Measurements from ENCODE around the gene MIER2.

The MIER2 gene

DNA sequence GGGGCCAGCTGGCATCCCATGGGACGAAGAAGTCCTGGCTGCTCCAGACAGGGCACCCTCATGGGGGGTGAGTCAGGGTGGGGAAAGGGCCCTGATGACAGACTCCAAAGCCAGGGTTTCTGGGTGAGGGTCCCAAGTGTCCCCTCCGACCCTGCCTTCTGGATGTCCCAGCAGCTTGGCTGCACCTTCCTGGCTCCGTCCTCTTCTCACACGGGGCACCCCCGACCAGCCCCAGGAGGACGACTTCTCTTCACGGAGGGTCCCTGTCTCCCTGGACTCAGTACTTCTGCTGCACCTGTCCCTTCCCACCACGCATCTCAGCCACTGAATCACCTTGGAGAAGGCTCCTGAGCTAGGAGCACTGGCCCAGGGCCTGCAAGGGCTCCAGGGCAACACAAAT is 19.9 kb downstream of the MIER2 start:
- FAIRE-seq = no peak
- no peak for TF ChIP-seq POLR2A (IDR thresholded peaks at IDR 0.05; ENCODE audit: low read depth, low read length)

DNA sequence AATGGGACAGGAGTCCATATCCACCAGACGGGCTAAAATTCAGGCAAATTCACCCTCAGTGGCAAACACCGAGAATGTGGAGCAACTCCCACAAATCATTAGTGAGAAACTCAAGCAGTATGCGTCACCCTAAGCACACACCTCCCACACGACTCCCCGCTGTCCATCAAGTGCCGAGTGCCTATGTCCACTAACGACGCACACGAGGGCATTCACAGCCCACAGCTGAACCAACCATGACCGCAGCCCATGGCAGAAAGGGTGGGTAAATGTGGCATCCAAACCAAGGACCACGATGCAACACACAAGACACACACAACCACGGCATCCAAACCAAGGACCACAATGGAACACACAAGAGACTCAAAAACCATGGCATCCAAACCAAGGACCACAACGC is 22.0 kb downstream of the MIER2 start:
- DNase-seq (ENCODE audit: insufficient read length, low spot score) = no peak
- TF ChIP-seq POLR2A (IDR thresholded peaks at IDR 0.05; ENCODE audit: low read depth, low read length) = no peak
- FAIRE-seq = no peak

More for the DNA sequence above, 19.9 kb downstream of the MIER2 start:
- DNase-seq (ENCODE audit: insufficient read length, low spot score) = no peak

DNA sequence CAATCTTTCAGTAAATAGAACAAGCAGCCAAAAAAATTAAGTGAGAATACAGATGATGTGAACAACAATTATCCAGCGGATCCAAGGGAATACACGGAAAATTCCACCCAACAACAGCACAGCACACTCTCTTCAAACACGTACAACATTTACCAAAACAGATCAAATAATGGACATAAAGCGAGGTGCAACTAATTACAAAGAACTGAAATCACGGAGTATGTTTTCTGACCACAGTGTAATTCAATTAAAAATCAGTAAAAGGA is 26.2 kb downstream of the MIER2 start:
- DNase-seq (ENCODE audit: insufficient read length, low spot score) (no peak), FAIRE-seq (no peak)

DNA sequence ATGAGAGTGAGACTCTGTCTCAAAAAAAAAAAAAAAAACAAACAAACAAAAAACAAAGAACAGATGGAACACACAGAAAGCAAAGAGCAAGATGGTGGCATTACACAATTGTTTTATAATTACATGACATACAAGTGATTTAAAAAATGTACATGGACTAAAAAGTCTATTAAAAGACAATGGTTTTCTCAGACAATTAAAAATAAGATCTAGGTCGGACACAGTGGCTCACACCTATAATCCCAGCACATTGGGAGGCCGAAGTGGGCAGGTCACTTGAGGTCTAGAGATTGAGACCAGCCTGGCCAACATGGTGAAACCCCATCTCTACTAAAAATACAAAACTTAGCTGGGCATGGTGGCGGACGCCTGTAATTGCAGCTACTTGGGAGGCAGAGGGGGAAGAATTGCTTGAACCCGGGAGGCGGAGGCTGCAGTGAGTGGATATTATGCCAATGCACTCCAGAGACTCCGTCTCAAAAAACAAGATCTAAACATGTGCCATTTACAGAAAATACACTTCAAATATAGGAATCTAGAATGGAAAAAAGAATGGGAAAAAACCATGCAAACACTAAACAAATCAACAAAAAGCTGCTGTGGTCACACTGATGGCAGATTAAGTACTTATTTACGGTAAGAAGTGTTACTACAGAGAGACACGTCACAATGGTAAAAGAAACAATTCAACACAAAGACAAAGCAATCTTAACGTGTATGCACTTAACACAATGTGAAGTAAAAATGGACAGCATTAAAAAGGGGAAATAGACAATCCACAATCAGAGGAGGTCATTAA is 26.7 kb downstream of the MIER2 start:
- FAIRE-seq (no peak), DNase-seq (ENCODE audit: insufficient read length, low spot score) (no peak)
- no peak for TF ChIP-seq POLR2A (IDR thresholded peaks at IDR 0.05; ENCODE audit: low read depth, low read length)

More for the DNA sequence above, 26.2 kb downstream of the MIER2 start:
- no peak for TF ChIP-seq POLR2A (IDR thresholded peaks at IDR 0.05; ENCODE audit: low read depth, low read length)

DNA sequence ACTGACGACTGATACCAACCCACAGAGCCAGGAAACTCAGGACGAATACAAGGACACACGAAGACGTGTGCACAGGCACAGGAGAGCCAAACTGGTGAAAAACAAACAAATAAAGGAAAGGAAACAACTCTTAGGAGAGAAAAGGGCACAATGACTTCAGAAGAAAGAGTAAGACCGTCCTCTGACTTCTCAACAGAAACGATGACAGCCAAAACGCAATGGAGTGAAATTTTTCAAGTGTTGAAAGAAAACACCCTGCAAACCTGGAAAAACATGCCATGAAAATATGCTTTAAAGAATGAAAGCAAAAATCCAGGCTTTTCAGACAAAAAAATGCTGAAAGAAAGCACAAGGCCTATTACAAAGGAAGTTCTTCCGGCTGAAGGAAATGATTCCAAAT is 28.8 kb downstream of the MIER2 start:
- DNase-seq (ENCODE audit: insufficient read length, low spot score) (no peak), FAIRE-seq (no peak)
- no peak for TF ChIP-seq POLR2A (IDR thresholded peaks at IDR 0.05; ENCODE audit: low read depth, low read length)

DNA sequence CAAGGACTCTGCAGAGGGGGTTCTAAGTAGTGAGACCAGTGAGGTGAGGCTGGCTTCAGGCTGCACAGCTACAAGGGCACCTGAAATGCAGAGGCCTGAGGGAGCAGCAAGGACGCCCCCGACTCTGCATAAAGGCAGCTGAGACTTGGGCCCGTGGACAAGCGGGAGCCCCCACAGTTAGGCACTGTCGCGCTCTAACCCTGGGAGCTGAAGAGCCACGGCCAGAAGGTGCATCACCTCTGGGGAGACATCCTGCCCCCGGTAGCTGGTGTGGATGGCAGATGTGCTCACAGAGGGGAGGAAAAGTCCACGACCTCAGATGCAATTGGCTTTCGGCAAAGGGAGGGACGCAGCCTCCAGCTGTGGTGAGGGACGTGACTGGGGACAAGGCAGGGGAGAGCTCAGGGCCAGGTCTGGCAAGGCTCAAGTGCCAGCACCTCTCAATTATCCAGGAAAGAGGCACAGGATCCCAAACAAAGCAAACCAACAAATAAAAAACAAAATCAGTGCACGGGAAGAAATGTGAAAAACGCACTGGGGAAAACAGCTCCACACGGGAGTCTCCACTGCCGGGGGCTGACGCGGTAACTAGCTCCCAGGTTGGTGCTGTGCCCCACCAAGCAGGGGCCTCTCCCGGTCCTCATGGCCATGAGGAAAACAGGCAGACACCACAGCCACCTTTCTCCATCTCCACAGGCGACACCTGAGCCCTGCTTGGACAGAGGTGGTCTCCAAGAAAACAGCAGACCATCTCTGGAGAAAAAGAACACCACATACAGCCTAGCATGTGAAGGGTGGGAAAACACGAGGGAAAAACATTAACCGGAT is 30.4 kb downstream of the MIER2 start:
- FAIRE-seq (no peak), DNase-seq (ENCODE audit: insufficient read length, low spot score) (no peak)
- no peak for TF ChIP-seq POLR2A (IDR thresholded peaks at IDR 0.05; ENCODE audit: low read depth, low read length)

DNA sequence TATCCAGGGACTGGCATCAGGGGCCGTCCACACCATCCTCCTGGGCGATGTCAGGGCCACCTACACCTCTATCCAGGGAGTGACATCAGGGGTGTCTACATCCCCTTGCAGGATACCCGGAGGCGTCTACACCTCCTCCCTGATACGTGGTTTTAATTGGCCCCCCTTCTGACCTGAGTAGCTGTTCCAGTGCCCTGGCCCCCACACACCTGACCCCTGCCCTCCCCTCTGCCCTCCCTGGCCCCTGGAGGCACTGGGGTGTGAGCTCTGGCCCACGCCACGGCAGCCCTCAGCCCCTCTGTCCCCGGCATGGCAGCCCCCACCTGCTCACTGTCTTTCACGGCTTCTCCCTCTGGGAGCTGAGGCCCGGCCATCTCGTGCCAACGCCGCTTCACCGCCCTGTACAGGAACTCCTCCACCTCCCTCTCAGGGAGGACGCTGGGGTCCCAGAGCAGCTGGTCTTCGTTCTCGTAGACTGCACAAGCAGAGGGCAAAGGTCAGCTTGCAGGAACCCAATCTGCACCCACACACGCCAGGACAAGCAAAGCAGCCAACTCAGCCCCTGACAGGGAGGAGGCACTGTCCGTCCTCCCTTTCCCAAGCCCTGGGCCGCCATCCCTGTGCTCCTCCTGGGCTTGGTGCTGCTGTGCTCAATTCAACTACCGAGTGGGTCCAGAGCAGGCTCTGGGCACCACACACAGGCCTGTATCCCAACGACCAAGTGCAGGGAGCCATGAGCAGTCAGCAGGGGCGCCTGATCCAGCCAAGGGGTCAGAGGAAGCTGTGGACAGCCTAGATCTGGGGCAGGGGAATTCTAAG is 31.2 kb downstream of the MIER2 start:
- FAIRE-seq = no peak
- TF ChIP-seq POLR2A (IDR thresholded peaks at IDR 0.05; ENCODE audit: low read depth, low read length) = no peak
- DNase-seq (ENCODE audit: insufficient read length, low spot score) = no peak

DNA sequence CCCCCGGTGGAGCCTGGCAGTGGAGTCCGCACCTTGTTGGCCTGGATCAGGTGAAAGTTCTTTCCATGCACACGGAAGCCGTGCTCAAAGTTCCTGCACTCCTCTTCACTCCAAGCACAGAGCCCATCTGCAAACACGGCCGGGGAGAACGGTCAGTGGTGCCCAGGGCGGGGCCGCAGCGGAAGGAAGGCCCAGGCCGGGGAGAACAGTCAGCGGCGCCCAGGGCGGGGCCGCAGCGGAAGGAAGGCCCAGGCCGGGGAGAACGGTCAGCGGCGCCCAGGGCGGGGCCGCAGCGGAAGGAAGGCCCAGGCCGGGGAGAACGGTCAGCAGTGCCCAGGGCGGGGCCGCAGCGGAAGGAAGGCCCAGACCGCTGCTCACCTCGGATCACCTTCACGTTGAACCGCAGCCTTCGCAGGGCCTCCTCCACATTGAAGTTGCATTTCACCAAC is 32.8 kb downstream of the MIER2 start:
- FAIRE-seq (no peak), DNase-seq (ENCODE audit: insufficient read length, low spot score) (no peak)
- no peak for TF ChIP-seq POLR2A (IDR thresholded peaks at IDR 0.05; ENCODE audit: low read depth, low read length)

DNA sequence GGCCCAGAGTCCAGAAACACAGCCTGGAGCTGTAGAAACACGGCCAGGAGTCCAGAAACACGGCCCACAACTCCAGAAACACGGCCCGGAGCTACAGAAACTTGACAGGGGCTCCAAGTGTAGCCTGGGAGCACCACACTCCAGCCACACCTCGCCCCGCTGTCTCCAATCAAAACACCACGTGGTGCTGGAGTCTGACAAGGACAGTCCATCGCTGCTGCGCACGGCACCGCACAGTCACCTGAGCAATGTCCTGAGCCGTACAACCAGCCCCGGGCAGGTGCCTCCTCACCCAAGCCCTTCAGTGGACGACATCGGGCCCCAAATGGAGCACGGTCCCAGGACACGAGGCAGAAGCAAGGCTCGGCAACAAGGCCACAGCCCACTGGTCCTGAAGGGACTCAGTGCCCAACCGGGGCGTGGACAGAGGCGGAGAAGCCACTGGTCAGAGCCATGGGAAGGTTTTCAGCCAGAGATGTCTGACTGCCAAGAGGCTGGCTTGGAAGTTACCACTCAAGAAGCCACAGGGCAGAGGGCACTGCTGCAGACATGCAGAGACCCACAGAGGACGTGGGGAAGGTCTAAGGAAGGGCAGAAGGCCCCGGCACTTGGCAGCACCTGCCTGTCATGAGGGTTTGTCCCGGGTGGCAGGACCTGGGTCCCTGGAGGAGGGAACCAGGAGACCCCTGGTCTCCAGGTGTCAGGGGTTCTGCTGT is 33.7 kb downstream of the MIER2 start:
- DNase-seq (ENCODE audit: insufficient read length, low spot score) (no peak), FAIRE-seq (no peak)
- TF ChIP-seq POLR2A (IDR thresholded peaks at IDR 0.05; ENCODE audit: low read depth, low read length) = no peak

DNA sequence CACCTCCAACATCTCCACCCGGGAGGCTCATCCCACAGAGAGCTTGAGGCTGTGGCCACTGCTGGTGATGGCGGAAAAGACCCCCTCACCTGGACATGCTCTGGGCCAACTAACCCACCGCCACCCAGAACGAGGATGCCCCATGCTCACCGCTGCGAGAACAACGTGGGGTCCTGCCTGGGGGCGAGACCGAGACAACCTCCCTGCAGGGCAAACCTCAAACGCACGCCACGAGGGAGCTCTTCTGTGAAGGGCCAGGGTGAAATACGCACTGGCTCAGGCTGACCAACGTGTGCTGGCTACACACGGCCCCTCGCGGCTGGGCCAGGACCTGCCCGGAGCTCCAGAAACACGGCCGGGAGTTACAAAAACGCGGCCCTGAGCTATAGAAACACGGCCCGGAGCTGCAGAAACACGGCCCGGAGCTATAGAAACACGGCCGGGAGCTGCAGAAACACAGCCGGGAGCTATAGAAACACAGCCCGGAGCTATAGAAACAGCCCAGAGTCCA is 34.4 kb downstream of the MIER2 start:
- FAIRE-seq (no peak), DNase-seq (ENCODE audit: insufficient read length, low spot score) (no peak)
- no peak for TF ChIP-seq POLR2A (IDR thresholded peaks at IDR 0.05; ENCODE audit: low read depth, low read length)

DNA sequence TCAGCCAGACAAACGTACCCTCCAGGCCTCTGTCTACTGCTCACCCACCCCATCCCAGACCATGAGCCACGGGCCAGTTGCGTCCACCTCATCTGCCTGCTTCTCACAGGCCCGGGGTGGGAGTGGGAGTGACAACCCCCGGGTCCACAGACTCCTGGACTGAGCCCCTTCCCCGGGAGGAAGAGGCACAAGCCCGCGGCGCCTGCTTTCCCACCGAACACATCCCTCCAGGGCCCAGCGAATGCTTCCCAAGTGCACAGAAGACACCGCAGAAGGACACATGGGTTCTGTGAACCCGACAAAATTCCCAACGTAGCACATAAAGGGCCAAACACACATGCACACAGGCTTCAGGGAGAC is 35.4 kb downstream of the MIER2 start:
- TF ChIP-seq POLR2A (IDR thresholded peaks at IDR 0.05; ENCODE audit: low read depth, low read length) = no peak
- FAIRE-seq = no peak
- DNase-seq (ENCODE audit: insufficient read length, low spot score) = no peak

DNA sequence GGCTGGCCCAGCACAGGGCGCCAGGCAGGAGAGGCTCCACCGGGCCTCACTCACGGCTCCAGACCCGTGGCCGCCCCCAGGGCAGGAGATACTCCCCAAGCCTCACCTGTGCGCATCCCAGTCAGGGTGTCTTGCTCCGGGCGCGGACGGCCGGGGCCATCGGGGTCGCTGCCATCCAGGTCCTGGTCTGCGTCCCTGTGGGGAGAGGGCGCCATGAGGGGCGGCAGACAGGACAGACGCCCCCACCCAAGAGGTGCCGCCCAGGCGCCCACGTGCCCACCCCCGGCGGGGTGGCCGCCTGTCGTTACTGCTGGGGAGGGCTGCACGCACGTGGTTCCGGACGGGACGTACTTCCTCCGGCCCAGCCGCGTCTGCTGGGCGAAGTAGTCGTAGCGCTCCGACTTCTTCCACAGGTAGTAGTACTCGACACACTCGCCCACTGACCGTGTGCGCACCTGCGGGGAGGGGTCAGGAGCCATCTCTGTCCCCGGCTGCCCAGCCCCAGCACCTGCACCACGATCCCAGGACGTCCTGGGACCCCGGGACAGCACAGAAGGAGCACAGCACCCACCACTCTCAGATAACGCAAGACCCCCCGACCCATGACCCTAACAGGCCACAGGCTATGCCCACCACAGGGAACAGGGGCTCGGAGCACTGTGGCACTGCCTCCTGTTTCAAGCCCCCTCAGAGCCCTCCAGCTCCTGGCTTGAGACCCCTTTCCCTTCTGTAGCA is 36.0 kb downstream of the MIER2 start:
- FAIRE-seq (no peak), DNase-seq (ENCODE audit: insufficient read length, low spot score) (no peak)
- no peak for TF ChIP-seq POLR2A (IDR thresholded peaks at IDR 0.05; ENCODE audit: low read depth, low read length)
